Uterus (tissue), 4 donors: Measurements from ENCODE around the gene BPHL. TPM values are rescaled to one million over a fixed set of nuclear protein-coding genes. Genes with fewer than 3 reads are reported as not detected.

Source experiments
- DNase-seq, 2 donors: peaks; one replicate each; pipeline ENCODE4 v3.0.0-alpha.2; 2019 to 2020
- H3K27ac ChIP-seq, 2 donors: fragments of 200-600 bp; sonication (generic); 1 replicate in 1 of 2; 2 replicates in 1 of 2; pipeline ENCODE4 v1.5.1; 2016 to 2018
- H3K27me3 ChIP-seq, 2 donors: fragments of 200-600 bp; sonication (generic); one replicate each; pipeline ENCODE4 v1.5.1; 2018 to 2019; ENCODE audit warnings: control low read depth in 1 of 2
- H3K36me3 ChIP-seq, 2 donors: fragments of 200-600 bp; sonication (generic); one replicate each; pipeline ENCODE4 v1.5.1; 2019; ENCODE audit warnings: control low read depth in 1 of 2
- H3K4me1 ChIP-seq, 2 donors: fragments of 200-600 bp; sonication (generic); one replicate each; pipeline ENCODE4 v1.5.1; 2018 to 2019; ENCODE audit warnings: control low read depth in 1 of 2
- H3K4me3 ChIP-seq, 2 donors: fragments of 200-600 bp; sonication (generic); 1 replicate in 1 of 2; 2 replicates in 1 of 2; pipeline ENCODE4 v1.5.1; 2018 to 2019; ENCODE audit warnings: mild to moderate bottlenecking in 1 of 2
- H3K9me3 ChIP-seq, 2 donors: fragments of 200-600 bp; sonication (generic); one replicate each; pipeline ENCODE4 v1.5.1; 2019; ENCODE audit warnings: control low read depth in 1 of 2
- POLR2A ChIP-seq, 2 donors: fragments of 450-650 bp; IDR thresholded peaks; one replicate each; pipeline ENCODE4 v1.6.1; 2016; ENCODE audit warnings: antibody characterized with exemption in 2 of 2, mild to moderate bottlenecking in 1 of 2, moderate library complexity in 1 of 2
- intact Hi-C: fragments of 100-400 bp; cut with DNase I; formaldehyde crosslinking; loops from one replicate; pipeline ENCODE4 v1.15.1; 2023; ENCODE audit warnings: low total_unique reads
- total RNA-seq, 4 donors: library from RNA; depleted of rRNA in 3 of 4; stranded (reverse); fragments of >200 nt in 3 of 4; gene quantifications; one replicate each; pipeline versions ENCODE4 v1.1.0 to v1.2.4, GENCODE V29; 2014 to 2023
- TF ChIP-seq, protein P1 (sequence below), 4 experiments: fragments of 200-600 bp in 2 of 4; fragments of 450-650 bp in 2 of 4; sonication (generic) in 2 of 4; IDR thresholded peaks; one replicate each; pipeline ENCODE4 v1.5.1; 2016 to 2019; ENCODE audit warnings: antibody characterized with exemption in 4 of 4, mild to moderate bottlenecking in 2 of 4, moderate library complexity in 1 of 4
- donor health status: DM: yes; HTN: yes; CAD: no.

Gene BPHL
- total RNA-seq, 4 donors from 2014 or later = 4.1 to 30.9 (median 22.0) TPM

GRCh38 chr6:3102875-3103274 lies 15.6 kb upstream of the BPHL start:
- Histone ChIP-seq H3K27me3 (no peaks in the 10 kb centered on the region), H3K4me1 (no peaks in the 10 kb centered on the region), H3K27ac (no peak overlapping the region), H3K4me3 (no peak overlapping the region), H3K9me3 (no peaks in the 10 kb centered on the region), H3K36me3 (peaks cover 0 to 4% of the 10 kb centered on the region in 2 donors)
- DNase-seq = no peak
- intact Hi-C loops = no loop called here
- TF ChIP-seq, protein P1, sequence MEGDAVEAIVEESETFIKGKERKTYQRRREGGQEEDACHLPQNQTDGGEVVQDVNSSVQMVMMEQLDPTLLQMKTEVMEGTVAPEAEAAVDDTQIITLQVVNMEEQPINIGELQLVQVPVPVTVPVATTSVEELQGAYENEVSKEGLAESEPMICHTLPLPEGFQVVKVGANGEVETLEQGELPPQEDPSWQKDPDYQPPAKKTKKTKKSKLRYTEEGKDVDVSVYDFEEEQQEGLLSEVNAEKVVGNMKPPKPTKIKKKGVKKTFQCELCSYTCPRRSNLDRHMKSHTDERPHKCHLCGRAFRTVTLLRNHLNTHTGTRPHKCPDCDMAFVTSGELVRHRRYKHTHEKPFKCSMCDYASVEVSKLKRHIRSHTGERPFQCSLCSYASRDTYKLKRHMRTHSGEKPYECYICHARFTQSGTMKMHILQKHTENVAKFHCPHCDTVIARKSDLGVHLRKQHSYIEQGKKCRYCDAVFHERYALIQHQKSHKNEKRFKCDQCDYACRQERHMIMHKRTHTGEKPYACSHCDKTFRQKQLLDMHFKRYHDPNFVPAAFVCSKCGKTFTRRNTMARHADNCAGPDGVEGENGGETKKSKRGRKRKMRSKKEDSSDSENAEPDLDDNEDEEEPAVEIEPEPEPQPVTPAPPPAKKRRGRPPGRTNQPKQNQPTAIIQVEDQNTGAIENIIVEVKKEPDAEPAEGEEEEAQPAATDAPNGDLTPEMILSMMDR (IDR thresholded peaks at IDR 0.05) = no peak
- no peak for TF ChIP-seq POLR2A (IDR thresholded peaks at IDR 0.05)

GRCh38 chr6:3108746-3109414 lies 9.6 kb upstream of the BPHL start:
- H3K27ac ChIP-seq = no peak overlapping the region
- H3K36me3 ChIP-seq = peaks cover 0 to 4% of the 10 kb centered on the region in 2 donors
- no peaks in the 10 kb centered on the region for H3K27me3 ChIP-seq
- TF ChIP-seq, protein P1 (IDR thresholded peaks at IDR 0.05) = no peak
- no peak for TF ChIP-seq POLR2A (IDR thresholded peaks at IDR 0.05)
- H3K4me1 ChIP-seq = no peaks in the 10 kb centered on the region
- no peak for DNase-seq
- H3K9me3 ChIP-seq = no peaks in the 10 kb centered on the region
- H3K4me3 ChIP-seq = no peak overlapping the region
- intact Hi-C loops = no loop called here

DNA sequence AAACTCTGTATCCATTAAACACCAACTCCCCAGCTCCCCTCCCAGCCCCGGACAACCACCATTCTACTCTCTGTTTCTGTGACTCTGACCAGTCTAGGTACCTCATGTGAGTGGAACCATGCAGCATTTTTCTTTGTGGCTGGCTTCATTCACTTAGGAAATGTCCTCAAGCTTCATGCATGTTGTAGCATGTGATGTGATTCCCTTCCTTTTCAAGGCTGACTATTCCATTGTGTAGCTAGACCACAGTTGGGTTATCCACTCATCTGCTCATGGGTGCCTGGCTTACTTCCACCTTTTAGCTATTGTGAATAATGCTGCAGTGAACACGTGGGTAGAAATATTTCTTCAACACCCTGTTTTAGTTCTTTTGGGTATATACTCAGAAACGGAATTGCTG lies 8.8 kb upstream of the BPHL start:
- intact Hi-C loops = no loop called here
- Histone ChIP-seq H3K4me1 (no peaks in the 10 kb centered on the region), H3K9me3 (no peaks in the 10 kb centered on the region), H3K36me3 (peaks cover 0 to 4% of the 10 kb centered on the region in 2 donors), H3K27ac (no peak overlapping the region), H3K27me3 (no peaks in the 10 kb centered on the region), H3K4me3 (no peak overlapping the region)
- TF ChIP-seq, protein P1 (IDR thresholded peaks at IDR 0.05) = no peak
- no peak for TF ChIP-seq POLR2A (IDR thresholded peaks at IDR 0.05)
- no peak for DNase-seq

- Histone ChIP-seq H3K9me3 (no peaks in the 10 kb centered on the region), H3K36me3 (no peaks in the 10 kb centered on the region), H3K27ac (no peak overlapping the region), H3K4me3 (no peak overlapping the region), H3K4me1 (no peaks in the 10 kb centered on the region), H3K27me3 (no peaks in the 10 kb centered on the region)
- intact Hi-C loops = no loop called here
- DNase-seq = no peak
- TF ChIP-seq POLR2A (IDR thresholded peaks at IDR 0.05) = no peak
- TF ChIP-seq, protein P1 (IDR thresholded peaks at IDR 0.05) = no peak
These were observed 4.1 kb upstream of the BPHL start for GRCh38 chr6:3114377-3114776.

DNA sequence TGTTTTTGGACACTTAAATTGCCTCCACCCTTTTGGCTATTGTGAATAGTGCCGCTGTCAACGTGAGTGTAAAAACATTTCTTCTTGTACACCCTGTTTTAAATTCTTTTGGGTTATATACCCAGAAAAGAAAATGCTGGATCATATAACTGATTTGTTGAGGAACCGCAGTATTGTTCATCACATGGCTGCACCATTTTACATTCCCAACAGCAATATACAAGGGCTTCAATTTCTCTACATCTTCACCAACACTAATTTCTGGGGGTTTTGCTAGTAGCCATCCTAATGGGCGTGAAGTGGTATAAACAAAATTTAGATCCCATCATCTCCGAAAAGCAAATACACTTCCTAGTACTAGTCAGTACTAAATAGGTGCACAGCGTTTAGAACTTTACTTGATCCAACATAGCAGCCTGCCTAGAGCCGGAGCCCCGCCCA lies 579 bp upstream of the BPHL start:
- no peaks in the 10 kb centered on the region for H3K27me3 ChIP-seq
- H3K36me3 ChIP-seq = no peaks in the 10 kb centered on the region
- no peak for DNase-seq
- intact Hi-C loops = no loop called here
- no peaks in the 10 kb centered on the region for H3K9me3 ChIP-seq
- peak overlapping the region; percentile 93 to 94 for H3K27ac ChIP-seq
- TF ChIP-seq POLR2A (IDR thresholded peaks at IDR 0.05) = no peak
- TF ChIP-seq, protein P1 (IDR thresholded peaks at IDR 0.05) = no peak
- H3K4me3 ChIP-seq = peak overlapping the region; percentile 90 to 97
- H3K4me1 ChIP-seq = no peaks in the 10 kb centered on the region
